NAMALWA (cell line): ENCODE measurements around the gene KLRC3.
A peak's percentile ranks its signal among the peaks of the same experiment; 100 is the strongest.
"Not testable (repeated sequence)": the region's sequence is repeated elsewhere in the genome, so short reads cannot be mapped to it uniquely, and the experiment has no call there.

ENCODE experiments used
- DNase-seq: peaks from one replicate; pipeline ENCODE4 v3.0.0-alpha.2; 2015; ENCODE audit warnings: low spot score

KLRC3 gene

DNA sequence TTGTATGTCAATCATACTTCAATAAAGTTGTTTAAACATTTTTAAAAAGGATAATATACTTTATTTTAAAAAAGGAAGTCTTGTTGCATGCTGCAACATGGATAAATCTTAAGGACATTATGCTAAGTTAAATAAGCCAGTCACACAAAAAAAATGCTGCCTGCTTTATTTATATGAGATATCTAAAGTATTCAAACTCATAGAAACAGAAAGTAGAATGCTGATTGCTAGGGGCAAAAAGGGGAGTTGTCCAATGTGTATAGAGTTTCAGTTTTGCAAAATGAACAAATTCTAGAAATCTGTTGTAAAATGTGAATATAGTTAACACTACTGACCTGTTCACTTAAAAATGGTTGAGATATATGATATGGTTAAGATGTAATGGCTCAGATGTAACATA, 19.6 kb downstream of the KLRC3 start:
- DNase-seq: no peak

GRCh38 chr12:10398168-10398567, 22.2 kb downstream of the KLRC3 start:
- no peak for DNase-seq

GRCh38 chr12:10397296-10397695, 23.1 kb downstream of the KLRC3 start:
- peak; percentile 49 for DNase-seq

GRCh38 chr12:10396176-10396575, 24.2 kb downstream of the KLRC3 start:
- DNase-seq: not testable (repeated sequence)

DNA sequence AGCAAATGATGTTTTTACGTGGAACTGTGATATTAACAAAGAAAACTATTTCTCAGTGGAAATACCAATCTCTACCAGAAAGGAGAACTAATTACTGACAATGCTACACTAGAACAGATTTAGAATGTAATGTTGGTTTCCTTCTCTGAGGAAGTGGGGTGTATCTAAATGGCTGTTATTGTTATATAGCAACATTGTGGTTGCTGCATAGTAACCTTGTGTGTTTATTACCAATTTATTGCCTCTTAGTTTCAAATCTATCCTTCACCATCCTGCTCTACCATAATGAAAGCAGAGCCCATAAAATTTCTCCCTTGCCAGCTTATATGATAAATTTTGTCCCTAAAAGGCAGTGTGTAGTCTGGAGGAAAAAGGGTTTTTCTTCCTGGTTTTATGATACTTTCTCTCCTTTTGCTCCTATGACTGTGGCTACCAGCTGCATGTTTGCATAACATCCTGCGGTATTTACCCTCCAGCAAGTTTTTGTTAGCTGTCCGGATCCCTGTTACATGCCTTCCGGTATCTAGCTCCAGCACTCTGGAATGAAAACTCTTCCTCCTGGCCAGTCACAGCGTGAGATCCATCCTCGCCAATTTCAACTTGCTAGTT, 24.9 kb downstream of the KLRC3 start:
- peak; percentile 81 for DNase-seq

- DNase-seq: peak; percentile 24
Observed at GRCh38 chr12:10394531-10395152, 25.8 kb downstream of the KLRC3 start.

DNA sequence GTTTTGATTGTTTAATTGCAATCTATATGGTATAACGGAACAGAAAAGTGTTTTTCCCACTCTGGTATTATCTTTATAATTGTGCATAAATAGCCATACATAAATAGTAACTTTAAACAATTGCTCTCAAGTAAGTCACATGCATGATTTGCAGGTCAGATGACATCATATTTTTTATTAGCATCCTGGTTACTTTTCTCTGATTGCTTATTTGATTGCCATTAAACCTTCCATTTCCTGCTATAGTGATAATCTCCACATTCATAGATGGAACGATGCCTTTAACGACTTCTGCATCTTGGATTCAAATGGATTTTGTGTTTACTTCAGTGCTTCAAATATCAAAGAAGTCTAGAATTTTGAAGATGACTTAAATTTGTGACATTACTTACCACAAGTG, 27.1 kb downstream of the KLRC3 start:
- peak; percentile 27 for DNase-seq

- peak; percentile 77 for DNase-seq
Observed at GRCh38 chr12:10392394-10392930, 27.9 kb downstream of the KLRC3 start.

DNA sequence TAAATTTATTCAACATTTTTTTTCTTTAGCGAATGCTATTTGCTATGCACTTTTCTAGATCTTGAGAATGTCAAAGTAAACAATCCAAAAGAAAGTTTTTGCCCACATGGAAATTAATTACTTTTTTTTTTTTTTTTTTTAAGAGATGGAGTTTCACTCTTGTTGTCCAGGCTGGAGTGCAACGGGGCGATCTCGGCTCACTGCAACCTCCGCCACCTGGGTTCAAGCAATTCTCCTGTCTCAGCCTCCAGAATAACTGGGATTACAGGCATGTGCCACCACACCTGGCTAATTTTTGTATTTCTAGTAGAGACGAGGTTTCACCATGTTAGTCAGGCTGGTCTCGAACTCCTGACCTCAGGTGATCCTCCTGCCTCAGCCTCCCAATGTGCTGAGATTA, 29.4 kb downstream of the KLRC3 start:
- DNase-seq: not testable (repeated sequence)

GRCh38 chr12:10389904-10390303, 30.5 kb downstream of the KLRC3 start, which contains the start of gene KLRK1:
KLRK1 (minus strand) TSS chr12:10390041; CDS start chr12:10388810, 1,231 bp downstream.
- DNase-seq: peak; percentile 17

DNA sequence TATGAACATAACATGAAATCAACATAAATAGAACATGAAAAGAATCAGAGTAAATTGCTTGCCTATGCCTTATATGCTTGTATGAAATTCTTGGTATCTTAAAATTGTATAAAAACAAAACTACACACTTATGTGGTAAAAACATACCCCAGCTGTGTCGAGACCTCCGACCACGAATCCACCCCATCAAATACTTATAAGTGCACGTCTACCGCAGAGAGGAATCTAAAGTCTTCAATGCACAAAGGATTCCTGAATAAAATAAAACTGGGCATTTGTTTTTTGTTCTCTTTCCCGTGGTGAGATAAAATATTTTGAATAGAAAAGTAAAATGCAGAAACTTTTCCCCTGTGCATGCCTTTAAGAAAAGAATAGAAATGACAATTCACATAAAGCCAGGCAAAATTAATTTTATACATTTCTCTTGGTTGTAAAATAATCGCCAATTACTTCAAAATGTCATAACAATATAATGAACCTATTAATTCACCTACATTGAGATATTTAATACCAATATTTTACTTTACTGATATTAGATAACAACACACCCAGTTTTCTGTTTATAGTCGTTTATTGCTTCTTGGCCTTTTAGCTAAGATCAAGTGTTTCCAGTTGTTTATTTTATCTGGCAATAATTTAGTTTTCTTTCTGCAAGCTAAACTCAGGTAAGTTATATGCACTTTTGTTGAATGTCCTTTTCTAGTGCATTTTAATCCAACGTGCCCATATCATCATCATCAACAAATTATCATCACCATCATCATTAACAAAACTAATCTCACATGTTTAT, 31.6 kb downstream of the KLRC3 start:
- DNase-seq: no peak

DNA sequence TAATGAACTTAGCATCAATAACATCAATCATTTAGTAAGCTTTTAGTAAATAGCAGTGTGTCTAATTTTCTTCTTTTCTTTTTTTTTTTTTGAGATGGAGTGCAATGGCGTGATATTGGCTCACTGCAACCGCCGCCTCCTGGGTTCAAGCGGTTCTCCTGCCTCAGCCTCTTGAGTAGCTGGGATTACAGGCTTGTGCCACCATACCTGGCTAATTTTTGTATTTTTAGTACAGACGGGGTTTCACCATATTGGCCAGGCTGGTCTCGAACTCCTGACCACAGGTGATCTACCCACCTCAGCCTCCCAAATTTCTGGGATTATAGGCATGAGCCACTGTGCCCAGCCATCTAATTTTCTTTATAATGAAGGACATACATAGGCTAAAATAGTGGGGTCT, 32.9 kb downstream of the KLRC3 start:
- DNase-seq: not testable (repeated sequence)

DNA sequence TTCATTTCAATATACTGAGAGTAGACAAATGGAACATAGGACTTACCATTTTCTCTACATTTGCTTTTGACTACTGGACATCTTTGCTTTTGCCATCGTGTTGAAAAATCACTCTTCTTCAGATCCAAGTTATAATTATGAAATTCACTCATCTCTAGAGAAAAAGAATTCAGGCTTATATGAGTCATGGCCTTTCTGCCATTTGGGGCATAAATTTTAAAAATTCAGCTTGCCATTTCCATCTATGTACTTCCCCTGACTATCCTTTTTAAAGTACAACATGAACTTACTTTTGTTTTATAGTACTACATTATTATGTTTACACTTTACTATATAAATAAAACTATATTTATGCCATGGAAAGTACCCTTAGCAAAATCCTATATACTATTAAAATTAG, 33.5 kb downstream of the KLRC3 start:
- no peak for DNase-seq

- no peak for DNase-seq
Observed at GRCh38 chr12:10385166-10385613, 35.2 kb downstream of the KLRC3 start.

DNA sequence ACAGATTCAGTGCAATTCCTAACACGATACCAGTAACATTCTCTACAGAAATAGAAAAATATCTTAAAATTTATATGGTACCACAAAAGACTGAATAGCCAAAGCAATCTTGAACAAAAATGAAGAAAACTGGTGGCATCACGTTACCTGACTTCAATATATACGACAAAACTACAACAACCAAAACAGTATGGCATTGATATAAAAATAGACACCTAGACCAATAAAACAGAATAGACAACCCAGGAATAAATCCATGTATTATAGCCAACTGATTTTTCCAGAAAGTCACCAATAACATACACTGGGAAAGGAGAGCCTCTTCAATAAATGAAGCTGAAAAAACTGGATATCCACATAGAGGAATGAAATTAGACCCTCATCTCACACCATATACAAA, 36.2 kb downstream of the KLRC3 start:
- DNase-seq: no peak

DNA sequence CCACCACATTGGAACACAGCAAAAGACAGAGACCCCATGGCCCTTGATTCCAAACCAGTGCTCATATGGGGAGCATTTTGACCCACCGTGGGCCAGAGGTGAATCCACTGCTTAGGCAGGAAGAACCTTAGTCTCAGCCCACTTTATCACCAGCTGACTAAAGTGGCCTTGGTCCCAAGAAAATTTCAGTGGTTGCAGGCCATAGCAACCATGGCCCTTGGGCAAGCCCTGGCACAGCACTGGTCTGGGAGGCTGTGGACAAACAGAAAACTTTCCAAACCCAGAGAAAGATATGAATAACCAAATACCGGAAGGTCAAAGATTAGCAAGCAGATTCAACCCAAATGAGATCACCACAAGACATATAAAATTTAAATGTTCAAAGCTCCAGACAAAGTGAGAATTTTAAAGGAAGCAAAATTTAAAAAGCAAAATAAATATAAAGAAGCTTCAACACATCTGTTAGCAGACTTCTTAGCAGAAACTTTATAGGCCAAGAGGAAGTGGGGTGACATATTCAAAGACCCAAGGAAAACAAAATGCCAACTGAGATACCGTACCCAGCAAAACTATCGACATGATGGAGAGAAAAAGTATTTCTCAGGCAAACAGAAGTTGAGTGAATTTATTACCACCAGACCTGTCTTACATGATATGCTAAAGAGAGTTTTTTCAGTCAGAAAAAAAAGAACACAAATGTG, 38.3 kb downstream of the KLRC3 start:
- DNase-seq: no peak

GRCh38 chr12:10378737-10379136, 41.7 kb downstream of the KLRC3 start:
- DNase-seq: not testable (repeated sequence)

- no peak for DNase-seq
Observed at GRCh38 chr12:10374624-10375018, 45.8 kb downstream of the KLRC3 start.

GRCh38 chr12:10372559-10372958, 47.8 kb downstream of the KLRC3 start:
- no peak for DNase-seq

DNA sequence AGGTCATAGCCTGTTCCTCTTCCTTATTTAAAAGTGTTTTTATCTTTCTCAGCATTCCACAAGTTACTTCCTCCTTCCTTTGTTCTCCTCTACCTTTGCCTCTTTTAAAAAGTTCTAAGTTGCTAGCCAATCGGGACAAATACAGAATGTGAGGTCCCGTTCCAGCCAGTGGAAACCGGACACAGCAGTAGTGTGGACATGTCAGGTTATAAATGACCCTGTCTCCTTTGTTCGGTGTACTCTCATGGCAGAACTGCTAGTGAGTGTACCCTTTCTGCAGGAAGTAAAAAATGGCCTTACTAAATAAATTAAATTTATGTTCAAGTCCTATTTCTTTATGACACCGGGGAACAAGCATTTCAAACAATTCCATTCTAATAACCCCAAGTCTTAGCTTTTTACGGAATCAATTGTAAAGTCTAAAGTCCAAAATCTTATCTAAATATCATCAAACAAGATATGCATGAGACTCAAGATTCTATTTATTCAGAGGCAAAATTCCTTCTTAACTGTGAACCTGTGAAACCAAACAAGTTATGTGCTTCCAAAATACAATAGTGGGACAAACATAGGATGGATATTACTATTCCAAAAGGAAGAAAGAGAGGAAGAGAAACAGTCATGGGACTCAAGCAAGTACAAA, 48.4 kb downstream of the KLRC3 start:
- DNase-seq: not testable (repeated sequence)

- no peak for DNase-seq
Observed at GRCh38 chr12:10369557-10370415, 50.6 kb downstream of the KLRC3 start.
